Skeletal muscle satellite cell (primary cell): ENCODE results near the gene CAPN2.
"Not testable (repeated sequence)": the region's sequence is repeated elsewhere in the genome, so short reads cannot be mapped to it uniquely, and the experiment has no call there.

ENCODE experiments used
- H3K27me3 ChIP-seq: 2 replicates; pipeline ENCODE4 v1.7.0; 2013; ENCODE audit warnings: low read length; ENCODE audit not compliant: control insufficient read depth, insufficient read depth
- H3K36me3 ChIP-seq: 2 replicates; pipeline ENCODE4 v1.7.0; 2013; ENCODE audit warnings: mild to moderate bottlenecking, control low read depth, low read length; ENCODE audit not compliant: insufficient read depth
- H3K4me1 ChIP-seq: 2 replicates; pipeline ENCODE4 v1.7.0; 2013; ENCODE audit warnings: low read length; ENCODE audit not compliant: control insufficient read depth, insufficient read depth
- H3K4me2 ChIP-seq: 2 replicates; pipeline ENCODE4 v1.7.0; 2013; ENCODE audit warnings: mild to moderate bottlenecking, low read length
- H3K4me3 ChIP-seq: 2 replicates; pipeline ENCODE4 v1.7.0; 2013; ENCODE audit warnings: low read length
- H3K9ac ChIP-seq: 2 replicates; pipeline ENCODE4 v1.7.0; 2013; ENCODE audit warnings: mild to moderate bottlenecking, low read depth, low read length, moderate library complexity
- H3K9me3 ChIP-seq: replicated peaks from 2 replicates; pipeline ENCODE4 v1.7.0; 2013; ENCODE audit warnings: mild to moderate bottlenecking, control low read depth, low read length

CAPN2 gene

GRCh38 chr1:223736638-223737037, 24.3 kb downstream of the CAPN2 start:
- H3K9ac ChIP-seq, H3K9me3 ChIP-seq, H3K4me3 ChIP-seq, H3K4me2 ChIP-seq, H3K27me3 ChIP-seq: not testable (repeated sequence)
- peaks cover 68% of the 10 kb centered on the region for H3K36me3 ChIP-seq
- peaks cover 68% of the 10 kb centered on the region for H3K4me1 ChIP-seq

GRCh38 chr1:223737342-223737741, 25.0 kb downstream of the CAPN2 start:
- Histone ChIP-seq H3K36me3 (peaks cover 65% of the 10 kb centered on the region), H3K4me1 (peaks cover 63% of the 10 kb centered on the region), H3K4me3 (no peak overlapping the region), H3K9ac (peak overlapping the region; percentile 33), H3K27me3 (no peaks in the 10 kb centered on the region), H3K9me3 (no peaks in the 10 kb centered on the region), H3K4me2 (peak overlapping the region; percentile 24)

- no peak overlapping the region for H3K9ac ChIP-seq
Measured at GRCh38 chr1:223738465-223739365, 26.4 kb downstream of the CAPN2 start.

GRCh38 chr1:223739366-223740037, 27.2 kb downstream of the CAPN2 start:
- no peak overlapping the region for H3K4me3 ChIP-seq
- no peak overlapping the region for H3K4me2 ChIP-seq
- peaks cover 58% of the 10 kb centered on the region for H3K36me3 ChIP-seq
- no peaks in the 10 kb centered on the region for H3K27me3 ChIP-seq
- H3K9me3 ChIP-seq: no peaks in the 10 kb centered on the region
- H3K9ac ChIP-seq: no peak overlapping the region
- H3K4me1 ChIP-seq: peaks cover 53% of the 10 kb centered on the region

More at GRCh38 chr1:223738465-223739365, 26.4 kb downstream of the CAPN2 start:
- Histone ChIP-seq H3K27me3 (no peaks in the 10 kb centered on the region), H3K36me3 (peaks cover 57% of the 10 kb centered on the region), H3K4me2 (no peak overlapping the region), H3K4me1 (peaks cover 61% of the 10 kb centered on the region), H3K4me3 (no peak overlapping the region), H3K9me3 (no peaks in the 10 kb centered on the region)

- not testable (repeated sequence) for H3K4me3 ChIP-seq, H3K9me3 ChIP-seq, H3K4me2 ChIP-seq, H3K27me3 ChIP-seq, H3K9ac ChIP-seq
- Histone ChIP-seq H3K36me3 (peaks cover 58% of the 10 kb centered on the region), H3K4me1 (peaks cover 52% of the 10 kb centered on the region)
Measured at GRCh38 chr1:223740038-223740736, 27.8 kb downstream of the CAPN2 start.

GRCh38 chr1:223741861-223742260, 29.5 kb downstream of the CAPN2 start:
- H3K27me3 ChIP-seq: no peaks in the 10 kb centered on the region
- H3K9me3 ChIP-seq: no peaks in the 10 kb centered on the region
- no peak overlapping the region for H3K9ac ChIP-seq
- H3K4me3 ChIP-seq: no peak overlapping the region
- H3K4me2 ChIP-seq: no peak overlapping the region
- H3K4me1 ChIP-seq: peaks cover 52% of the 10 kb centered on the region
- peaks cover 66% of the 10 kb centered on the region for H3K36me3 ChIP-seq

- H3K27me3 ChIP-seq: no peaks in the 10 kb centered on the region
- H3K9ac ChIP-seq: no peak overlapping the region
- H3K4me3 ChIP-seq: no peak overlapping the region
- H3K9me3 ChIP-seq: no peaks in the 10 kb centered on the region
- peaks cover 51% of the 10 kb centered on the region for H3K4me1 ChIP-seq
- peaks cover 77% of the 10 kb centered on the region for H3K36me3 ChIP-seq
- H3K4me2 ChIP-seq: no peak overlapping the region
Measured at GRCh38 chr1:223742856-223743517, 30.6 kb downstream of the CAPN2 start.

- no peak overlapping the region for H3K9ac ChIP-seq
- H3K9me3 ChIP-seq: no peaks in the 10 kb centered on the region
- H3K4me3 ChIP-seq: no peak overlapping the region
- H3K27me3 ChIP-seq: no peaks in the 10 kb centered on the region
- H3K4me1 ChIP-seq: peaks cover 47% of the 10 kb centered on the region
- H3K36me3 ChIP-seq: peaks cover 79% of the 10 kb centered on the region
- H3K4me2 ChIP-seq: no peak overlapping the region
Measured at GRCh38 chr1:223745731-223746130, 33.4 kb downstream of the CAPN2 start.

- Histone ChIP-seq H3K4me1 (peaks cover 39% of the 10 kb centered on the region), H3K27me3 (no peaks in the 10 kb centered on the region), H3K9ac (no peak overlapping the region), H3K9me3 (no peaks in the 10 kb centered on the region), H3K4me2 (no peak overlapping the region), H3K36me3 (peaks cover 91% of the 10 kb centered on the region), H3K4me3 (no peak overlapping the region)
Measured at GRCh38 chr1:223747838-223748335, 35.5 kb downstream of the CAPN2 start.

- peaks cover 34% of the 10 kb centered on the region for H3K4me1 ChIP-seq
- no peaks in the 10 kb centered on the region for H3K9me3 ChIP-seq
- H3K27me3 ChIP-seq: no peaks in the 10 kb centered on the region
- H3K9ac ChIP-seq: no peak overlapping the region
- no peak overlapping the region for H3K4me3 ChIP-seq
- peaks cover 96% of the 10 kb centered on the region for H3K36me3 ChIP-seq
- H3K4me2 ChIP-seq: no peak overlapping the region
Measured at GRCh38 chr1:223748405-223748772, 36.0 kb downstream of the CAPN2 start.
